Measurements from ENCODE around the gene RIMBP2. TPM values are rescaled to one million over a fixed set of nuclear protein-coding genes. Genes with fewer than 3 reads are reported as not detected.
"Not testable (repeated sequence)": the region's sequence is repeated elsewhere in the genome, so short reads cannot be mapped to it uniquely, and the experiment has no call there.

Gene RIMBP2
- total RNA-seq, 1 donor from 2014 or later, result 20.5 TPM

- DNase-seq, result no peak
- Mint-ChIP-seq H3K4me3 (ENCODE audit: unreplicated experiment) (no peak overlapping the region), H3K27ac (ENCODE audit: unreplicated experiment) (no peak overlapping the region), H3K27me3 (ENCODE audit: unreplicated experiment) (peaks cover 2% of the 10 kb centered on the region), H3K36me3 (ENCODE audit: unreplicated experiment) (peaks cover 4% of the 10 kb centered on the region), H3K9me3 (ENCODE audit: unreplicated experiment) (peaks cover 4% of the 10 kb centered on the region), H3K4me1 (ENCODE audit: low read depth, unreplicated experiment) (no peaks in the 10 kb centered on the region)
- TF ChIP-seq CTCF (IDR thresholded peaks at IDR 0.05; ENCODE audit: partially characterized antibody, unreplicated experiment), result no peak
Observed at GRCh38 chr12:130743606-130744005, 27.5 kb upstream of the RIMBP2 start.

- no peak for TF ChIP-seq CTCF (IDR thresholded peaks at IDR 0.05; ENCODE audit: partially characterized antibody, unreplicated experiment)
- peaks cover 2% of the 10 kb centered on the region for H3K27me3 Mint-ChIP-seq (ENCODE audit: unreplicated experiment)
- H3K9me3 Mint-ChIP-seq (ENCODE audit: unreplicated experiment), result peaks cover 4% of the 10 kb centered on the region
- DNase-seq, result no peak
- peaks cover 4% of the 10 kb centered on the region for H3K36me3 Mint-ChIP-seq (ENCODE audit: unreplicated experiment)
- no peak overlapping the region for H3K27ac Mint-ChIP-seq (ENCODE audit: unreplicated experiment)
- H3K4me1 Mint-ChIP-seq (ENCODE audit: low read depth, unreplicated experiment), result no peaks in the 10 kb centered on the region
- H3K4me3 Mint-ChIP-seq (ENCODE audit: unreplicated experiment), result no peak overlapping the region
Observed at GRCh38 chr12:130743176-130743575, 27.1 kb upstream of the RIMBP2 start.

- no peak overlapping the region for H3K4me3 Mint-ChIP-seq (ENCODE audit: unreplicated experiment)
- peaks cover 4% of the 10 kb centered on the region for H3K9me3 Mint-ChIP-seq (ENCODE audit: unreplicated experiment)
- peaks cover 4% of the 10 kb centered on the region for H3K36me3 Mint-ChIP-seq (ENCODE audit: unreplicated experiment)
- H3K27me3 Mint-ChIP-seq (ENCODE audit: unreplicated experiment), result peaks cover 2% of the 10 kb centered on the region
- no peak overlapping the region for H3K27ac Mint-ChIP-seq (ENCODE audit: unreplicated experiment)
- no peak for DNase-seq
- no peaks in the 10 kb centered on the region for H3K4me1 Mint-ChIP-seq (ENCODE audit: low read depth, unreplicated experiment)
- TF ChIP-seq CTCF (IDR thresholded peaks at IDR 0.05; ENCODE audit: partially characterized antibody, unreplicated experiment), result no peak
Observed at GRCh38 chr12:130742716-130743115, 26.6 kb upstream of the RIMBP2 start.

GRCh38 chr12:130742112-130742511, 26.0 kb upstream of the RIMBP2 start:
- no peaks in the 10 kb centered on the region for H3K4me1 Mint-ChIP-seq (ENCODE audit: low read depth, unreplicated experiment)
- H3K36me3 Mint-ChIP-seq (ENCODE audit: unreplicated experiment), result peaks cover 4% of the 10 kb centered on the region
- H3K27ac Mint-ChIP-seq (ENCODE audit: unreplicated experiment), result no peak overlapping the region
- peaks cover 8% of the 10 kb centered on the region for H3K9me3 Mint-ChIP-seq (ENCODE audit: unreplicated experiment)
- H3K27me3 Mint-ChIP-seq (ENCODE audit: unreplicated experiment), result peaks cover 2% of the 10 kb centered on the region
- no peak overlapping the region for H3K4me3 Mint-ChIP-seq (ENCODE audit: unreplicated experiment)
- TF ChIP-seq CTCF (IDR thresholded peaks at IDR 0.05; ENCODE audit: partially characterized antibody, unreplicated experiment), result no peak
- DNase-seq, result no peak

GRCh38 chr12:130739571-130739970, 23.5 kb upstream of the RIMBP2 start:
- peaks cover 4% of the 10 kb centered on the region for H3K36me3 Mint-ChIP-seq (ENCODE audit: unreplicated experiment)
- no peak for TF ChIP-seq CTCF (IDR thresholded peaks at IDR 0.05; ENCODE audit: partially characterized antibody, unreplicated experiment)
- DNase-seq, result no peak

DNA sequence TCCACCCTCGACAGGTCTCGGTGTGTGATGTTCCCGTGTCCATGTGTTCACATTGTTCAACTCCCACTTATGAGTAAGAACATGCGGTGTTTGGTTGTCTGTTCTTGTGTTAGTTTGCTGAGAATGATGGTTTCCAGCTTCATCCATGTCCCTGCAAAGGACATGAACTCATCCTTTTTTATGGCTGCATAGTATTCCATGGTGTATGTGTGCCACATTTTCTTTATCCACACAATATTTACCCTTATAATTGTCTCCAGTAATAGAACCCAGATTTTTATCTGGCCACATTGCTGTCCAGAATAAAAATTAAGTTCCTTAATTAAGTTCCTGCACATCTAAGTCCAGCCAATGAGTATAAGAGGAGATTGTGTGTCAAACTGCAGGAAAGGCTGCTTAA, 22.3 kb upstream of the RIMBP2 start:
- not testable (repeated sequence) for DNase-seq

More at GRCh38 chr12:130739571-130739970, 23.5 kb upstream of the RIMBP2 start:
- no peak overlapping the region for H3K4me3 Mint-ChIP-seq (ENCODE audit: unreplicated experiment)
- H3K27ac Mint-ChIP-seq (ENCODE audit: unreplicated experiment), result no peak overlapping the region
- H3K27me3 Mint-ChIP-seq (ENCODE audit: unreplicated experiment), result peaks cover 2% of the 10 kb centered on the region
- H3K4me1 Mint-ChIP-seq (ENCODE audit: low read depth, unreplicated experiment), result no peaks in the 10 kb centered on the region
- H3K9me3 Mint-ChIP-seq (ENCODE audit: unreplicated experiment), result peaks cover 8% of the 10 kb centered on the region

More for the DNA sequence above, 22.3 kb upstream of the RIMBP2 start:
- H3K4me3 Mint-ChIP-seq (ENCODE audit: unreplicated experiment); H3K27me3 Mint-ChIP-seq (ENCODE audit: unreplicated experiment); H3K27ac Mint-ChIP-seq (ENCODE audit: unreplicated experiment); H3K4me1 Mint-ChIP-seq (ENCODE audit: low read depth, unreplicated experiment); H3K9me3 Mint-ChIP-seq (ENCODE audit: unreplicated experiment); H3K36me3 Mint-ChIP-seq (ENCODE audit: unreplicated experiment): not testable (repeated sequence)

All from glutamatergic neuron (in vitro differentiated cells).